B cell (primary cell): ENCODE measurements around the gene NCDN.
"Not testable (repeated sequence)": the region's sequence is repeated elsewhere in the genome, so short reads cannot be mapped to it uniquely, and the experiment has no call there.

Source experiments
- EZH2 ChIP-seq: IDR thresholded peaks from 2 replicates; pipeline ENCODE4 v1.6.1; 2012; ENCODE audit warnings: borderline replicate concordance, low read depth, mild to moderate bottlenecking, moderate library complexity, low read length; ENCODE audit not compliant: insufficient read depth, poor library complexity, severe bottlenecking
- TF ChIP-seq, protein P1 (sequence below): fragments of 200-600 bp; IDR thresholded peaks from one replicate; pipeline ENCODE4 v1.8.0; 2022; ENCODE audit warnings: antibody characterized with exemption, mild to moderate bottlenecking

- TF ChIP-seq, protein P1, sequence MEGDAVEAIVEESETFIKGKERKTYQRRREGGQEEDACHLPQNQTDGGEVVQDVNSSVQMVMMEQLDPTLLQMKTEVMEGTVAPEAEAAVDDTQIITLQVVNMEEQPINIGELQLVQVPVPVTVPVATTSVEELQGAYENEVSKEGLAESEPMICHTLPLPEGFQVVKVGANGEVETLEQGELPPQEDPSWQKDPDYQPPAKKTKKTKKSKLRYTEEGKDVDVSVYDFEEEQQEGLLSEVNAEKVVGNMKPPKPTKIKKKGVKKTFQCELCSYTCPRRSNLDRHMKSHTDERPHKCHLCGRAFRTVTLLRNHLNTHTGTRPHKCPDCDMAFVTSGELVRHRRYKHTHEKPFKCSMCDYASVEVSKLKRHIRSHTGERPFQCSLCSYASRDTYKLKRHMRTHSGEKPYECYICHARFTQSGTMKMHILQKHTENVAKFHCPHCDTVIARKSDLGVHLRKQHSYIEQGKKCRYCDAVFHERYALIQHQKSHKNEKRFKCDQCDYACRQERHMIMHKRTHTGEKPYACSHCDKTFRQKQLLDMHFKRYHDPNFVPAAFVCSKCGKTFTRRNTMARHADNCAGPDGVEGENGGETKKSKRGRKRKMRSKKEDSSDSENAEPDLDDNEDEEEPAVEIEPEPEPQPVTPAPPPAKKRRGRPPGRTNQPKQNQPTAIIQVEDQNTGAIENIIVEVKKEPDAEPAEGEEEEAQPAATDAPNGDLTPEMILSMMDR: not testable (repeated sequence)
- not testable (repeated sequence) for TF ChIP-seq EZH2
Measured at GRCh38 chr1:35585805-35586204, 28.2 kb downstream of the NCDN start.
